Vagina (tissue), 2 donors: ENCODE measurements around the gene STXBP6. TPM values are rescaled to one million over a fixed set of nuclear protein-coding genes. Genes with fewer than 3 reads are reported as not detected.

Experiments used
- DNase-seq, 2 donors: peaks; one replicate each; pipeline ENCODE4 v3.0.0-alpha.2; 2017; ENCODE audit errors: extremely low spot score in 2 of 2
- H3K27ac ChIP-seq: fragments of 200-600 bp; sonication (generic); one replicate; pipeline ENCODE4 v1.5.1; 2019
- H3K27me3 ChIP-seq: fragments of 200-600 bp; sonication (generic); one replicate; pipeline ENCODE4 v1.5.1; 2019
- H3K36me3 ChIP-seq, 2 donors: fragments of 200-600 bp; sonication (generic); one replicate each; pipeline ENCODE4 v1.5.1; 2017 to 2019
- H3K4me1 ChIP-seq: fragments of 200-600 bp; sonication (generic); one replicate; pipeline ENCODE4 v1.5.1; 2019
- H3K4me3 ChIP-seq, 2 donors: fragments of 200-600 bp; sonication (generic); 1 replicate in 1 of 2; 2 replicates in 1 of 2; pipeline ENCODE4 v1.5.1; 2016 to 2019
- H3K9me3 ChIP-seq: fragments of 200-600 bp; sonication (generic); one replicate; pipeline ENCODE4 v1.5.1; 2019
- POLR2A ChIP-seq, 2 donors: fragments of 450-650 bp; IDR thresholded peaks; one replicate each; pipeline ENCODE4 v1.6.1; 2017; ENCODE audit warnings: antibody characterized with exemption in 2 of 2, mild to moderate bottlenecking in 2 of 2, moderate library complexity in 2 of 2
- POLR2AphosphoS5 ChIP-seq, 2 donors: sonication (generic); formaldehyde crosslinking; IDR thresholded peaks; one replicate each; pipeline ENCODE4 v1.9.0; 2017; ENCODE audit warnings: antibody characterized with exemption in 2 of 2, mild to moderate bottlenecking in 2 of 2, low read depth in 1 of 2; ENCODE audit not compliant: insufficient read depth in 1 of 2
- intact Hi-C: fragments of 100-400 bp; cut with DNase I; formaldehyde crosslinking; loops from one replicate; pipeline ENCODE4 v1.15.1; 2023
- total RNA-seq: library from RNA; depleted of rRNA; stranded (reverse); fragments of >200 nt; gene quantifications from one replicate; pipeline ENCODE4 v1.2.3, GENCODE V29; 2016
- TF ChIP-seq, protein P1 (sequence below), 3 experiments: fragments of 450-650 bp in 2 of 3; fragments of 200-600 bp in 1 of 3; sonication (generic) in 1 of 3; IDR thresholded peaks; one replicate each; pipeline ENCODE4 v1.5.1; 2017 to 2019; ENCODE audit warnings: antibody characterized with exemption in 3 of 3, mild to moderate bottlenecking in 2 of 3, moderate library complexity in 2 of 3

Gene STXBP6
- total RNA-seq, 1 donor from 2014 or later, result 4.4 TPM

DNA sequence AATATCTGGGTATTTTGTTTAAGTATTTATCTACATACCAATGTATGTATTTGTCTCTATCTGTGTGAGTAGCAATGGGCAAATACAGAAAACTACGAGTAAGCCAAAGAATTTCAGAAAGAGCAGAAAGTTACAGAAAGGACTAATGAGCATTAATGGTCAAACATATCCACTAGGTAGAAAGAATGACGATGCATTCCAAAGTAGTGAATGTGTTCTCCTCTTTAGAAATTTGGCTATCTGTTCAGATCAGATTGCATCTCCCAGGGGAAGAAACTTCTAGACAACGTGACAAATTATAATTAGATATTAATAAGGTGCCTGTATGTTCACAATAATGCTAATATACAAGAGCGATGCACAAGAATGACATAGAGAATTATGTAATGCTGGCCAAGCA is 221.5 kb downstream of the STXBP6 start:
- Histone ChIP-seq H3K27ac (no peak overlapping the region), H3K9me3 (no peaks in the 10 kb centered on the region), H3K36me3 (no peaks in the 10 kb centered on the region), H3K4me3 (no peak overlapping the region), H3K4me1 (no peaks in the 10 kb centered on the region), H3K27me3 (no peaks in the 10 kb centered on the region)
- intact Hi-C loops, result no loop called here
- no peak for TF ChIP-seq POLR2AphosphoS5 (IDR thresholded peaks at IDR 0.05; ENCODE audit: insufficient read depth in 1 of 2, low read depth in 1 of 2)
- no peak for TF ChIP-seq POLR2A (IDR thresholded peaks at IDR 0.05)
- TF ChIP-seq, protein P1, sequence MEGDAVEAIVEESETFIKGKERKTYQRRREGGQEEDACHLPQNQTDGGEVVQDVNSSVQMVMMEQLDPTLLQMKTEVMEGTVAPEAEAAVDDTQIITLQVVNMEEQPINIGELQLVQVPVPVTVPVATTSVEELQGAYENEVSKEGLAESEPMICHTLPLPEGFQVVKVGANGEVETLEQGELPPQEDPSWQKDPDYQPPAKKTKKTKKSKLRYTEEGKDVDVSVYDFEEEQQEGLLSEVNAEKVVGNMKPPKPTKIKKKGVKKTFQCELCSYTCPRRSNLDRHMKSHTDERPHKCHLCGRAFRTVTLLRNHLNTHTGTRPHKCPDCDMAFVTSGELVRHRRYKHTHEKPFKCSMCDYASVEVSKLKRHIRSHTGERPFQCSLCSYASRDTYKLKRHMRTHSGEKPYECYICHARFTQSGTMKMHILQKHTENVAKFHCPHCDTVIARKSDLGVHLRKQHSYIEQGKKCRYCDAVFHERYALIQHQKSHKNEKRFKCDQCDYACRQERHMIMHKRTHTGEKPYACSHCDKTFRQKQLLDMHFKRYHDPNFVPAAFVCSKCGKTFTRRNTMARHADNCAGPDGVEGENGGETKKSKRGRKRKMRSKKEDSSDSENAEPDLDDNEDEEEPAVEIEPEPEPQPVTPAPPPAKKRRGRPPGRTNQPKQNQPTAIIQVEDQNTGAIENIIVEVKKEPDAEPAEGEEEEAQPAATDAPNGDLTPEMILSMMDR (IDR thresholded peaks at IDR 0.05), result no peak
- no peak for DNase-seq

DNA sequence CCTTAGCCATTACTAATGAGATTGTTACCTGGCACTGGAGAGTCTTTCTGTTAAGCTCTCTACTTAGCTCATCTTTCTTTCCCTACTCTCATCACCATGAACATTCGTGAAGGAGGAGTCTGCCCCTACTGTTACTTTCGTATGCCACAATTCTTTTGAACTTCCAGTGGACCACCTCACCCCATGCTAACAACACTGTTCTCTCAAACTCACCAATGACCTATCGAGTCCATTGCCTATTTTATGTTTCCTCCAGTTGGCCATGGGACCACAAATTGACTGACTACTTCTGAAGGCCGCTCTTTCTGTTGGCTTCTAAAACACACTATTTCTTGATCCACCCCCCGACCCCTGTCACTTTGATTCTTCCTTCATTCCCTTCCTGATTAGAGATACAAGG is 223.6 kb downstream of the STXBP6 start:
- Histone ChIP-seq H3K36me3 (no peaks in the 10 kb centered on the region), H3K4me1 (no peaks in the 10 kb centered on the region), H3K27me3 (no peaks in the 10 kb centered on the region), H3K4me3 (no peak overlapping the region), H3K9me3 (no peaks in the 10 kb centered on the region), H3K27ac (no peak overlapping the region)
- TF ChIP-seq POLR2A (IDR thresholded peaks at IDR 0.05), result no peak
- intact Hi-C loops, result no loop called here
- no peak for DNase-seq

DNA sequence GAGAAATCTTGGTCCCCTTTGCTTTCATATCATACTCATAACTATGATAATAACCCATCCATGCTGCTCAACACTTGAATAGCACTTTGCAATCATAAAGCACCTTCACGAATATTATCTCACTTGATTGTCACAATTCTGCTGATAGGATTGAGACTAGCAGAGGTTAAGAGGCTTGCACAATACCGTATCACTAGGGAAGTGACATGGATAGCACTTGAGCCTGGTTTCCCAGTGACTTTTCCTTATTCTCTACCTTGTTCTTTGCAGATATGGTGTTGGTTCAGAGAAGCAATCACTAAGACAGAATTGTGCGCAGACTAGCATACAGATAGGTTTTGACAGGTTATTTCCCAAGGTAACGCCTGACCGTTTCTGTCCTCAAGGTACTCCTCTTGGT is 229.3 kb downstream of the STXBP6 start:
- no peak for TF ChIP-seq POLR2A (IDR thresholded peaks at IDR 0.05)
- TF ChIP-seq, protein P1 (IDR thresholded peaks at IDR 0.05), result no peak
- TF ChIP-seq POLR2AphosphoS5 (IDR thresholded peaks at IDR 0.05; ENCODE audit: insufficient read depth in 1 of 2, low read depth in 1 of 2), result no peak
- no peaks in the 10 kb centered on the region for H3K9me3 ChIP-seq
- intact Hi-C loops, result no loop called here

DNA sequence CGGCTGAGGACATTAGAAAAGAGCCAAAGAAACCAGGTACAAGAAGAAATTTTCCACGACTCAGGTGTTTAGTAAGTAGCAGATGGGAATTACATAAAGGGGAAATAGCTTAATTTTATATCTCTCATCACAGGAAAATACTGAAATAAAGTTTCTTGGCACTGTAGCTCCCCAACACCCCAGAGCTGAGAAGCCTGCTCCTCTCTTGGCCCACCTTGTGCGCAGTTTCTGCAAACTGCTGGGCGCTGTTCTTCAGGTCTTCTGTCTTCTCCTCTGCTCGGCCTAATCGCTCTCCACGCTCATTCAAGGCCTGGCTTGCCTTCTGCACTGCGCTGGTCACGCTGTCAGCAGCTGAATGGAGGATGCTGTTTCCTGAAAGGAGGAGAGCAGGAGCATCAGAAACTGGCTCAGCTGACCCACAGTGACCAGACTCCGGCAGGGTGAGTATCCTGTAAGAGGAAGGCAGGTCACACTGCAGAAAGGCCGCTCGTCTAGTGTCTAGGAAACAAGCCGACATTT is 231.1 kb downstream of the STXBP6 start:
- no peak overlapping the region for H3K27ac ChIP-seq

More for the DNA sequence above, 229.3 kb downstream of the STXBP6 start:
- Histone ChIP-seq H3K27me3 (no peaks in the 10 kb centered on the region), H3K36me3 (no peaks in the 10 kb centered on the region), H3K4me3 (no peak overlapping the region), H3K27ac (no peak overlapping the region), H3K4me1 (no peaks in the 10 kb centered on the region)
- DNase-seq, result no peak

DNA sequence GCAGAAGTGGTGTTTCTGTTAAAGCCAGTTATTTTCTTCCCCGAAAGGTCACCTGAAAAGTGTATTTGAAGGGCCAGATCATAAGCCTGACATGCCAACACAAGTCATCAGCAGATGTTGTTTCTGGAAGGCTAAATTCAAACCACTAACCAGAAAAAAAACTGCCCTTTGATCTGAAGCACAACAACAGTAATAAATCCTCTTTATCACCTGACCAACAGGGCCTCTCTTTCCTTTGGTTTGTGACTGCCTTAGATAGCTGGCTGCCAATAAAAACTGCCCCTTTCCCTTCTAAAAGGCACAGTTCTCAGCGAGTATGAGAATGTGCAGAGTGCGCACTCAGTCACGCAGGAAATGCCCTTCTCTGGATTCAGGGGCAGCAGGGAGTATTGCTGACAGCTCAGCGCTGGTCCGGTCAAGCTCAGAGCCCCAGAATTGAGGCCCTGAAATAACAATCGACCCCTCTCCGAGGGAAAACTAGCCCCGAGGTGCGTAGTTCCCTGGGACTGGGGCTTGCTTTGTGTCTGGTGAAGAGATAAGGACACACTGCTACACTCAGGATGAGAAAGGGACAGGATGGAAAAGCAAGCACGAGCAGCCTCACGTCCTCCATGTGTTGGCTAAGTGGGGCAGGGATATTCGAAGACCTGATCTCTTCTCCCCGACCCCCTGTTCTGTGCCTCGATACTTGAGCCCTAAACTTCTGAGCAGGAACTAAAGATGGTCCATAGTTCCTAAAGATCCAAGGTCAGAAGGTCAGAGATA is 231.7 kb downstream of the STXBP6 start:
- Histone ChIP-seq H3K9me3 (no peaks in the 10 kb centered on the region), H3K36me3 (no peaks in the 10 kb centered on the region), H3K27me3 (no peaks in the 10 kb centered on the region), H3K27ac (no peak overlapping the region), H3K4me3 (no peak overlapping the region), H3K4me1 (no peaks in the 10 kb centered on the region)
- DNase-seq, result no peak
- intact Hi-C loops, result loop anchor here (10.0 kb wide), 1 partner anchor 317 kb away; no protein-coding TSS in a partner anchor
- no peak for TF ChIP-seq POLR2AphosphoS5 (IDR thresholded peaks at IDR 0.05; ENCODE audit: insufficient read depth in 1 of 2, low read depth in 1 of 2)
- TF ChIP-seq, protein P1 (IDR thresholded peaks at IDR 0.05), result no peak
- no peak for TF ChIP-seq POLR2A (IDR thresholded peaks at IDR 0.05)

More for the DNA sequence above, 231.1 kb downstream of the STXBP6 start:
- no peaks in the 10 kb centered on the region for H3K9me3 ChIP-seq
- H3K4me3 ChIP-seq, result no peak overlapping the region
- H3K4me1 ChIP-seq, result no peaks in the 10 kb centered on the region
- no peaks in the 10 kb centered on the region for H3K36me3 ChIP-seq
- no peak for DNase-seq
- intact Hi-C loops, result loop anchor here (10.0 kb wide), 1 partner anchor 316 kb away; no protein-coding TSS in a partner anchor
- H3K27me3 ChIP-seq, result no peaks in the 10 kb centered on the region
- TF ChIP-seq, protein P1 (IDR thresholded peaks at IDR 0.05), result no peak
- no peak for TF ChIP-seq POLR2AphosphoS5 (IDR thresholded peaks at IDR 0.05; ENCODE audit: insufficient read depth in 1 of 2, low read depth in 1 of 2)
- no peak for TF ChIP-seq POLR2A (IDR thresholded peaks at IDR 0.05)
